A673 (cell line): ENCODE measurements around the gene PDE8B. TPM values are rescaled to one million over a fixed set of nuclear protein-coding genes. Genes with fewer than 3 reads are reported as not detected.

Experiments
- BruUV-seq: library from RNA; stranded (reverse); fragments of 400-500 nt; replicated peaks from 2 replicates; lab custom pipeline; 2021; lab: Mats Ljungman, UMichigan
- CTCF ChIA-PET: fragments of 300-600 bp; sonication (Branson Sonifier 250); formaldehyde crosslinking; loops from one replicate; lab custom pipeline; 2022; ENCODE audit warnings: antibody characterized with exemption; lab: Charles Lee
- POLR2A ChIA-PET: fragments of 300-600 bp; sonication (Branson Sonifier 250); formaldehyde crosslinking; loops from one replicate; lab custom pipeline; 2022; ENCODE audit warnings: antibody characterized with exemption; ENCODE audit not compliant: low non-redundant PET; lab: Charles Lee
- DNase-seq: peaks from one replicate; pipeline ENCODE4 v3.0.0-alpha.2; 2015; ENCODE audit warnings: low spot score
- H3K27ac ChIP-seq: fragments of 200-600 bp; sonication (generic); 2 replicates; pipeline ENCODE4 v1.5.1; 2016; ENCODE audit warnings: mixed run types, low read depth, mild to moderate bottlenecking, mixed read lengths, antibody characterized with exemption, low read length; ENCODE audit not compliant: poor library complexity, severe bottlenecking
- H3K27me3 ChIP-seq: fragments of 200-600 bp; sonication (generic); replicated peaks from 2 replicates; pipeline ENCODE4 v1.6.1; 2017; ENCODE audit warnings: mixed run types, low read depth, mild to moderate bottlenecking, mixed read lengths, antibody characterized with exemption, low read length; ENCODE audit not compliant: insufficient read depth, poor library complexity
- H3K36me3 ChIP-seq: fragments of 200-600 bp; sonication (generic); 2 replicates; pipeline ENCODE4 v1.6.1; 2016; ENCODE audit warnings: mixed run types, mild to moderate bottlenecking, mixed read lengths, antibody characterized with exemption, low read length; ENCODE audit not compliant: insufficient read depth, poor library complexity, severe bottlenecking
- H3K4me1 ChIP-seq: fragments of 200-600 bp; sonication (generic); 2 replicates; pipeline ENCODE4 v1.6.1; 2017; ENCODE audit warnings: mixed run types, mild to moderate bottlenecking, mixed read lengths, antibody characterized with exemption, low read length; ENCODE audit not compliant: insufficient read depth, poor library complexity, severe bottlenecking
- H3K4me3 ChIP-seq: fragments of 200-600 bp; sonication (generic); 2 replicates; pipeline ENCODE4 v1.5.1; 2016; ENCODE audit warnings: low read depth, mixed run types, mild to moderate bottlenecking, mixed read lengths, low read length; ENCODE audit not compliant: poor library complexity, severe bottlenecking
- H3K9me3 ChIP-seq: fragments of 200-600 bp; sonication (generic); 2 replicates; pipeline ENCODE4 v1.6.1; 2016; ENCODE audit warnings: mixed run types, low read depth, mild to moderate bottlenecking, mixed read lengths, antibody characterized with exemption, low read length; ENCODE audit not compliant: poor library complexity, severe bottlenecking
- EZH2 ChIP-seq: fragments of 200-600 bp; sonication (generic); IDR thresholded peaks from 2 replicates; pipeline ENCODE4 v1.6.1; 2017; ENCODE audit warnings: borderline replicate concordance, low read depth, mild to moderate bottlenecking, mixed read lengths, antibody characterized with exemption, low read length; ENCODE audit not compliant: poor library complexity, severe bottlenecking
- intact Hi-C: fragments of 100-400 bp; cut with micrococcal nuclease; formaldehyde crosslinking; loops from one replicate; pipeline ENCODE4 v1.10.0; 2022; ENCODE audit not compliant: unreplicated experiment
- total RNA-seq: library from RNA; stranded (reverse); gene quantifications from 2 replicates; pipeline ENCODE4 v1.2.3, GENCODE V29; 2021
- TF ChIP-seq, protein P1 (sequence below): fragments of 300-800, 200-600 bp; sonication (generic); conservative IDR thresholded peaks from 2 replicates; pipeline ENCODE4 v1.5.1; 2017; ENCODE audit warnings: low read depth, mild to moderate bottlenecking, antibody characterized with exemption, low read length, moderate library complexity, mixed read lengths

The PDE8B gene
- total RNA-seq, 1 experiment from 2014 or later = 0.69 TPM

DNA sequence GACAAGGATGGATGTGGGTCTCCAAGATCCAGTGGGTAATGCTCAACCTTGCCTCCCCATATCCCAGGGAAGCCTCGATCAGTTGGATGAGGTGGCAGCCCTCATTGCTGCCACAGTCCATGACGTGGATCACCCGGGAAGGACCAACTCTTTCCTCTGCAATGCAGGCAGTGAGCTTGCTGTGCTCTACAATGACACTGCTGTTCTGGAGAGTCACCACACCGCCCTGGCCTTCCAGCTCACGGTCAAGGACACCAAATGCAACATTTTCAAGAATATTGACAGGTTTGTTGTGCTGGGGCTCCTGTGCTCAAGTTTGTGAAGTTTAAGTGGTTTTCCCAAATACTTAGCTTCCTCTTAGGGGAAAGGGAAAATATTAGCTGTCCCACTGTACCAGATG is 207.7 kb downstream of the PDE8B start:
- POLR2A ChIA-PET = no interaction called here
- BruUV-seq = no TSS peak
- CTCF ChIA-PET = no interaction called here
- intact Hi-C loops = no loop called here
- Histone ChIP-seq H3K4me3 (no peak overlapping the region), H3K9me3 (no peaks in the 10 kb centered on the region), H3K36me3 (no peaks in the 10 kb centered on the region), H3K27me3 (no peaks in the 10 kb centered on the region), H3K4me1 (peaks cover 12% of the 10 kb centered on the region), H3K27ac (no peak overlapping the region)
- TF ChIP-seq, protein P1, sequence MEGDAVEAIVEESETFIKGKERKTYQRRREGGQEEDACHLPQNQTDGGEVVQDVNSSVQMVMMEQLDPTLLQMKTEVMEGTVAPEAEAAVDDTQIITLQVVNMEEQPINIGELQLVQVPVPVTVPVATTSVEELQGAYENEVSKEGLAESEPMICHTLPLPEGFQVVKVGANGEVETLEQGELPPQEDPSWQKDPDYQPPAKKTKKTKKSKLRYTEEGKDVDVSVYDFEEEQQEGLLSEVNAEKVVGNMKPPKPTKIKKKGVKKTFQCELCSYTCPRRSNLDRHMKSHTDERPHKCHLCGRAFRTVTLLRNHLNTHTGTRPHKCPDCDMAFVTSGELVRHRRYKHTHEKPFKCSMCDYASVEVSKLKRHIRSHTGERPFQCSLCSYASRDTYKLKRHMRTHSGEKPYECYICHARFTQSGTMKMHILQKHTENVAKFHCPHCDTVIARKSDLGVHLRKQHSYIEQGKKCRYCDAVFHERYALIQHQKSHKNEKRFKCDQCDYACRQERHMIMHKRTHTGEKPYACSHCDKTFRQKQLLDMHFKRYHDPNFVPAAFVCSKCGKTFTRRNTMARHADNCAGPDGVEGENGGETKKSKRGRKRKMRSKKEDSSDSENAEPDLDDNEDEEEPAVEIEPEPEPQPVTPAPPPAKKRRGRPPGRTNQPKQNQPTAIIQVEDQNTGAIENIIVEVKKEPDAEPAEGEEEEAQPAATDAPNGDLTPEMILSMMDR = no peak
- TF ChIP-seq EZH2 = no peak
- no peak for DNase-seq

GRCh38 chr5:77418601-77419581 is 208.4 kb downstream of the PDE8B start:
- no peaks in the 10 kb centered on the region for H3K27me3 ChIP-seq
- POLR2A ChIA-PET = no interaction called here
- H3K9me3 ChIP-seq = no peaks in the 10 kb centered on the region
- DNase-seq = peak; percentile 48
- BruUV-seq = no TSS peak
- no peak for TF ChIP-seq EZH2
- TF ChIP-seq, protein P1 = no peak
- H3K4me1 ChIP-seq = peaks cover 12% of the 10 kb centered on the region
- no peak overlapping the region for H3K27ac ChIP-seq
- H3K4me3 ChIP-seq = no peak overlapping the region
- no peaks in the 10 kb centered on the region for H3K36me3 ChIP-seq
- CTCF ChIA-PET = no interaction called here
- intact Hi-C loops = no loop called here

GRCh38 chr5:77419644-77420582 is 209.4 kb downstream of the PDE8B start:
- no peaks in the 10 kb centered on the region for H3K27me3 ChIP-seq
- no peak overlapping the region for H3K4me3 ChIP-seq
- H3K36me3 ChIP-seq = no peaks in the 10 kb centered on the region
- DNase-seq = no peak
- H3K27ac ChIP-seq = no peak overlapping the region
- H3K4me1 ChIP-seq = peaks cover 12% of the 10 kb centered on the region
- no peaks in the 10 kb centered on the region for H3K9me3 ChIP-seq
- CTCF ChIA-PET = no interaction called here
- intact Hi-C loops = no loop called here
- POLR2A ChIA-PET = interaction anchor here (0.5 kb wide), 1 partner anchor 231 kb away, joined by 3 read pairs; no protein-coding TSS in a partner anchor
- TF ChIP-seq, protein P1 = no peak
- TF ChIP-seq EZH2 = no peak
- no TSS peak for BruUV-seq
